GM19324 (cell line): Measurements from ENCODE around the gene TSR3.

Experiments used
- ATAC-seq: cut with Tn5 transposase; IDR thresholded peaks from one replicate; pipeline ENCODE4 v1.9.1; 2021; ENCODE audit warnings: mild to moderate bottlenecking, moderate library complexity; ENCODE audit not compliant: unreplicated experiment, low FRiP score

The TSR3 gene

DNA sequence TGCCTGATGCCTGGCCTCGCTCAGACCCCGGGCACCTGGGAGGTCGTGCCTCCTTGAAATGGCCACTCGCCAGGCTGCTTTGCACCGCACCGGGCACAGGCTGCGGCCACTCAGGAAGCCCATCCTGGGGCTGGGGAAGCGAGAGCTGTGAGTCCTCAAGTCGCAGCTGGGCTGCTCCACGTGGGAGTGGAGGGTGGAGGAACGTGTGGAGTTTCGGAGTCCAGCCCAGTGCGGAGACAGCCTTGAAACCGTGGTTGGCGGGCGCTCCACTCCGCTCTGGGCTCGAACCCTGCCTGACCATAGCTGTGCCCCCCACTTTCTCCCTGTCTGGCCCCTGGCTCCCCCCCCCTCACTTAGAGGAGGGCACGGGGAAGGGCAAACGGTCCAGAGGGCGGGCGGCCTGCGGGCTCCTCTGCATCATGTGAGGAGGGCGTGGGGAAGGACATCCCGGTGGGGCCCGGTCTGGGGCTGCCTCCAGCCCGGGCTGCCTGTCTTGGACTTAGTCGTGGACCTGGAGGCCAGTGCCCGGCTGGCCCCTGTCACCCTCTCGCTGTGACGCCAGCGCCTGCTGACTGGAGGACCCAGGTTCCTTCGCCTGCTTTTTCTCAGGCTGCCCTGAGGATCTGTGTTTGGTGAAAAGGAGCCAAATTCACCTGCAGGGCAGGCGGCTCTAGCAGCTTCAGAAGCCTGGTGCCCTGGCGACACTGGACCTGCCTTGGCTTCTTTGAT is 39.8 kb downstream of the TSR3 start:
- no peak for ATAC-seq

DNA sequence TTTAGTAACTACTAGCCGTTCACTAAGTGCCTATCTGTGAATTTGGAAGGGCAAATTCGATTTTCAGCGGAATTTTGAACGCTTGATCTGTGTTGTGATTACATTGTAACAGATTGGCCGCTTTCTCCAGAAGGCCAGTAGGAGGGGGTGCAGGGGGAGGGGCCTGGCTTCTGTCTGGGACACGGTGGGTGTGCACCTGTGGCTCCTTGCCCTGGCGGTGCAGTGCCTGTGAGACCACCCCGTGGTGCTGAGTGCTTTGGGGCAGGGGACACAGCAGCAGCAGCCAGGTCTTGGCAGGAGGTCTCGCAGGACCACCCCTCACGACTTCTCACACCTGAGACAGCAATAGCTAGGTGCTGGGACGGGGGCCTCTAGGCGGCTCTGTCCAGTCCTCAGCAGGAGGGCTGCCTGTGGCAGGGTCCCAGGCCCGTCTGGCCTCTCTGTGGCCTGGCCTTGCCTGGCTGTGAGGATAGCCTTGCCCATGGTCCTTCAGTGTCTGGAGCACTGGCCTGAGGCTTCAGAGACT is 40.4 kb downstream of the TSR3 start:
- no peak for ATAC-seq

DNA sequence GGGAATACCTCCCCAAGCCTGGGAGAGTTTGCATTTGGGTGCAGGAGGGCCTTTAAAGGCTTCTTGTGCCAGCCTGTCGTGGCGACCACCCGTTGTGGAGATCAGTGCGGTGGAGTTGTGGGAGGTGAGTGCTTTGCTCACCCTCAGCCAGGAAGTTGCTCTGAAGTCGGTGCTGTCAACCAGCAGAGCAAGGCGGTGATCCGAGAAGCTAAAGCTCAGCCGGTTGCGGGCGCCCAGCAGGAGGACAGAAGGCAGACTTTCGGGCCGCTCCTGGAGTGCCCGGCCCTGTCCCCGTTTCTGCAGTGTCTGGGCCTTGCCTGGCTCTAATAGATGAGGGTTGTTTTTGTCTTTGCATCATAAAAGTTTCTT is 40.9 kb downstream of the TSR3 start:
- no peak for ATAC-seq

DNA sequence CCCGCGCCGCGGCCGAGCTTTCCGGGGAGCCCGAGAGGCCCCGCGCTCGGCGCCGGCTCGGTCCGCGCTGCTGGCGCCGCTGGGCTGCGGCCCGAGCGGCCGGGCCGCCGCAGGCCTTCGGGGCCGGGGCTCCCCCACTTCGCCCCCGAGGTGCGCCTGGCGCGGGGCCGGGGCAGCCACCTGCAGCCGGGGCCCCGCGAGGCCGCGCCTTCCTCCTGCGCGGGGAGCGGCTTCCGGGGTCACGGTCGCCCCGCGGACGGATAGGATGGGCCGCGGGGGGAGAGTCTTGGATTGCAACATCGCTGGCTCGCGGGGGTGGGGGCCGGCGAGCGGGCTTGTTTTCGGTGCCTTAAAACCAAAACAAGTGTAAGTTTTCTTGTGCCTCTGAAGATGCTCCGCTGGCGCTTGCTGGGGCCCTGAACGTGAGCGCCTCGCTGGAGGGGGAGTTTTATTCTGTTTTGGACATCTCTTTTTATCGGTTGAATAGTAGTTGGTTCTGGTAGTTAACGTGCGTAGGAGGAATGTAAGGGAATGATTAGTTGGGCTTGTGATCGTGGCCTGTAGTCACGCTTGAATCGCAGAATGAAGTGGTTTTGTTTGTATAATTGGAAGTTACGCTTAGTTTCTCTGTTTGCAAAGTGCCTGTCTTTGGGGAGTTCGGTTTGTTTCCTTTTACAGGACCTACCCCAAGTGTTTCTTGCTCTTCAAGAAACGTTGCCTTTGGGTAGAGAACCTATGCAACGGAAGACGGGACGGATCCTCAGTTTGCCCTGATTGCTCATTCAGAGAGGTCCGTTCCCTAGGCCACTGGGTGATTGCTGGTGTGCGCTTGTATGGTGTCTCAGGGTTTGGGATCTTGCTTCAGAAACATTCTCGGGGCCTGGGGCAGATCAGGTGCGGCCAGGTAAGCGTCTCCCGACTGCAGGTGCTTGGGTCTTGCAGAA is 41.5 kb downstream of the TSR3 start:
- peak; percentile 17 for ATAC-seq

DNA sequence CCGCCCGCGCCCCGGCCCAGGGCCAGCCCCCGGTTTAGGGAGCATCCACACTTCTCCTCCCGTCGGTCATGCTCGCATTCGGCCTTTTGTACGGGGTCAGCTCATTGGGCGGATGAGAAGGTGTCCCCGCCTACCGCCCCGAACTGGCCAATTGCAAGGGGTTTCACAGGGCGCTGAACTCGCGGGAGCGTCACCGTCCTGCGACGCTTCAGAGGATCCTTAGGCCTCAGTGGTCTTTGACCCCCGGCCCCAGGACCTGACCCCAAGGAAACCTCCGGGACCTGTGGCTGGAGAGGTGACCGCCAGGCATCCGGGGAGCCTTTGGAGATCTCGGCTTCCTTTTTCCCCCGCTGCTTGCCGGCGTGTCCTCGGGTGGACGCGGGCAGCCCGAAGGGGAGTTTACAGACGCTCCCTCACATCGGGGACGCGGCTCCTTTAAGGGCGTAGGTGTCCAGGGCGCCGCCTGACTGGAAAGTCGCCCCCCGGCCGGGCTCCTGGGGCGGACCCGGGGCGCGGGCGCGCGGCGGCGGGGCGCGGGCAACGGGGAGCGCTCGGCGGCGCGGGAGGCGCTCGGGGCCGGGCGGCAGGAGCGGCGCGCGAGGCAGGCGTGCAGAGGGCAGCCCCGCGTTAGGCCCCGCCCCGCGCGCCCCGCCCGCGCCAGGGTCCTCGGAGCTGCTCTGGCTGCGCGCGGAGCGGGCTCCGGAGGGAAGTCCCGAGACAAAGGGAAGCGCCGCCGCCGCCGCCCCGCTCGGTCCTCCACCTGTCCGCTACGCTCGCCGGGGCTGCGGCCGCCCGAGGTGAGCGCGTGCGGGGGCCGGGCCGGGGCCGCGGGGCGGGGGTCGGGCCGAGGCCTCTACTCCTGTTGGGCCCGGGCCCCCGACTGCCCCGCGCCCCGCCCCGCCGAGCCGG is 42.4 kb downstream of the TSR3 start, which contains the start of gene UBE2I:
UBE2I (plus strand) TSS at position 660 of the 909 bp plus-strand sequence. CDS start 4,395 bp downstream, outside the sequence.
- peak; percentile 76 for ATAC-seq

DNA sequence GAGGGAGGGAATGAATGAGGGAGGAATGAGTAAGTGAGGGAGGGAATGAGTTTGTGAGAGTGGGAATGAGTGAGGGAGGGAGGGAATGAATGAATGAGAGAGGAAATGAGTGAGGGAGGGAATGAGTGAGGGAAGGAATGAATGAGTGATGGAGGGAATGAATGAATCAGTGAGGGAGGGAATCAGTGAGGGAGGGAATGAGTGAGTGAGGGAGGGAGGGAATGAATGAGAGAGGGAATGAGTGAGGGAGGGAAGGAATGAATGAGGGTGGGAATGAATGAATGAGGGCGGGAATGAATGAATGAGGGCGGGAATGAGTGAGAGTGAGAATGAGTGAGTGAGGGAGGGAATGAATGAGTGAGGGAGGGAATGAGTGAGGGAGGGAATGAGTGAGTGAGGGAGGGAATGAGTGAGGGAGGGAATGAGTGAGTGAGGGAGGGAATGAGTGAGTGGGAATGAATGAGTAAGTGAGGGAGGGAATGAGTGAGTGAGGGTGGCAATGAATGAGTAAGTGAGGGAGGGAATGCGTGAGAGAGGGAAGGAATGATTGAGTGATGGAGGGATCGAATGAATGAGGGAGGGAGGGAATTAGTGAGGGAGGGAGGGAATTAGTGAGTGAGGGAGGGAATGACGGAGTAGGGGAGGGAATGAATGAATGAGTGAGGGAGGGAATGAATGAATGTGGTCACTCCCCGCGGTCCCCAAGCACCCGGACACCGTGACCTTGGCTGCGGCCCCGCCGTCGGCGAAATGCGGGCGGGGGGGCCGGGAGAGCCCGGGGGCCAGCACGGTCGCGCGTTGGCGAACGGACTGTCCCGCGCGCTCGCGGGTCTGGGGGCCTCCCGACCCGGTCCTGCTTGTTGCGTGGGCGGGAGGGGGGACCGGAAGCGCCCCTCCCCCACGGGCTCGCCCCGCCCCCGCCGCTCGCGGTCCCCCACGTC is 43.4 kb downstream of the TSR3 start:
- no peak for ATAC-seq

DNA sequence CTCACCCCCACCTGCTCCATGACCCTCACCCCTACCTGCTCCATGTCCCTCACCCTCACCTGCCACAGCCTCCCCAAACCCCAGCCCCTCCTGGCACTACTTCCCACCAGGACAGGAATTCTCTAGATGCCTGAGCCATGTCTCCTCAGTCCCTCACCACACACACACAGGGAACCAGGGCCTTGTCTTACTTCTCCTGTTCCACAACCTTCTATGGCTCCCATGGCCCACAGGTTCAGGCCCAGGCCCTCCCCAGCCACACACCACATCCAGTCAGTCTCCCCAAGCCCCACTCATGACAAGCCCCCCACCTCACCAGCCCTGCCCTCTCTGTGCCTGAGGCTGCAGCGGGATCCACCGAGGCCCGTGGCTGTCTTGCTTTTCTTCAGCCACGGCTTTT is 45.3 kb downstream of the TSR3 start:
- ATAC-seq: no peak

DNA sequence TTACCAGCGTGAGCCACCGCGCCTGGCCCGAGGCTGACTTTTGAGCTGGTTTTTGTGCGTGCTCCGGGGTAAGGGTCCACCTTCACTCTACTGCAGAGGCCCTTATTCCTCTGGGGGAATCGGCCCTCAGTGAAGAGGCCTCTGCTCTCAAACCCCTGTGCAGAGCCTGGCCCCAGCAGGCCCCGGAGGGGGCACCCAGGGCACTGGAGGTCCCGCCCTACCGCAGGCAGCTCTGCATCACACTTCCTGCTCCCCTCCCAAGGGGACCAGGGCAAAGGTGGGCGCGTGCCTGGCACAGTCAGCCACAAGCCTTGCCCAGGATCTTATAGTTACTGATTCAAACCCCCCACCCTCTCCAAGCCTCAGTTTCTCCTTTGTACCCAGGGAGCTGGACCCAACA is 45.9 kb downstream of the TSR3 start:
- no peak for ATAC-seq

DNA sequence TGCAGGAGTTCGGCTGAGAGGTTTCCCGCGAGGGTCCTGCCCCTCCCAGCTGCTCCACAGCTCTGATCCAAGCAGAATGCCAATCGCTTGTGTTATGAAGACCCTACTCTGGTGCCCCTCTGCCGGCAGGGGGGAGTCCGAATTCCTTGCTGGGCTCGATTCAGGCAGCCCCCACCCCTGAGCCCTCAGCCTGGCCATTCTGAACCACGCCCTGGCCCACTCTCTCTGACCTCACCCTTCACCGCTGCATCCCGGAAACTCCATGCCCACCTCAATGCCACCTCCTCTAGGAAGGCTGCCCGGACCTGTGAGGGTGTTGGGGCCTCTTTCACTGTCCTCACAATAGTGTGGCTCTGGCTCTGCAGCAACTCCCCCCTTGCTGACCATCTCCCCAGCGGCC is 50.1 kb downstream of the TSR3 start:
- no peak for ATAC-seq

DNA sequence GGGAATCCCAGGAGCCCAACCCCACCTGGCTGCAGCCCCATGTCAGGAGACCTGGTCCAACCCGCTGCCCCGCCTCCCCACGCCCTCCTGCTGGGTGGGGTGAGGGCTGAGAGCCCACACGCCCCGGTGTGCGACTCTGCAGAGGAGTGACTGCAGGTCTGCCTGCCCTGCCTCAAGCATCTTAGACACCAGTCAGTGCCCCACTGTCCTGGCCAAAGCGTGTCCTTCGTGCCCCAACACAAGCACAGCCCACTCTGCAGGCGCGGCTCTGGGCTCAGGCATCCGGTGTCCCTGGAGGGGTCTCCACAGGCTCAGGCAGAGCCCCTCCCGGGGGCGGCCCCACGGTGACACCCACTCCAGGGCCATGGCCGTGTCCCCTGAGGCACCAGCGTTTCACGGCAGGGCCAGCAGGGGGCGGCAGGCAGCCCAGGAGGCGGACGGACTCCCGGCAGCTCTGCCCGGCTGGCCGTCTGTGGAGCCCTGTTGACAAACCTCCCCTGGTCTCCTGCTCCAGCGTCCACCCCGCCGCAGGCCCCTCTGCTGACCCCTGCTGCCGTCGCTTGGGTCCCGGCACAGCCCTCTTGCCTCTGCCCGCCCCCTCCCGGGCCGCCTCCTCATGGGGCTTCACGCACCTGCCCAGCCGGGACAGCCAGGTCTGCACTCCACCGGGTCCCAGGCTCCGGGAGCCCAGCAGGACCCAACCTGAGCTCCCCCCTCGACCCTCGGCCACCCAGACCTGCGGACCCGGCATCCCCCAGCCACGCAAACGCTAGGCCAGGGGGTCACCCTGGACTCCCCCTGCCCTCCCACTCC is 50.8 kb downstream of the TSR3 start:
- no peak for ATAC-seq

DNA sequence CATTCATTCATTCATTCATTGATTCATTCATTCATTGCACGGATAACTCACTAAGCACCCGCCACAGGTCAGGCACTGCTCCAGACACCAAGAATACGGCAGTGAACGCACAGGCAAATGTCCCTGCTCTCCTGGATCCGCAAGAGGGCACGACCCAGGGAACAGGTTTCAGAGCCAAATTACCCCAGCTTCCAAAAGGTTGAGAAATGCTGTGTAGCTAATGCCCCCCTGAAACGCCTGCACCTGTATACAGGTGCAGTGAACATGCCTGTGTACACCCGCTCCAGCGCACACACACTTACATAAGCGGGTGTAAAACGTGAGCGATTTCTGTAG is 51.8 kb downstream of the TSR3 start:
- ATAC-seq: no peak
